ENCODE measurements around the gene NSD2.

NSD2 gene

DNA sequence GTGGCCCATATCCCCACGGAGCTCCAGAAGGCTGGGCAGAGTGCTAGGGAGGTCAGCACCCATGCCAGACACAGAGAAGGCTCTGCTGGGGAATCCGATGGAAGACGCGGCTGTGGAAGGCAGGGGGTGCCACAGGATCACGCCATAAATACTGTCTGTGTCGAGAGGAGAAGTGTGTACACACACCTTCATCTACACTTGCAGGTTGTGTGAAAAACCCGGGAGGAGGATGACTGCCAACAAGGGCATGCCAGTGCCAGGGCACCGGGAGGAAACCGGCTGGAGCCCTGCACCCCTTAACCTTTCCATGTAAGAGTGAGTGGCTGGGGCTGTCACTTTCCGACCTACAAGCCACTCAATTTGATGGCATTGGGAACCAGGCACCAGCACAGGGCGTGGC lies 46.4 kb upstream of the NSD2 start:
- Histone ChIP-seq H3K4me1 (peaks cover 15% of the 10 kb centered on the region), H2AFZ (no peak overlapping the region), H3K9ac (no peak overlapping the region), H3K9me3 (ENCODE audit: control insufficient read depth, low read length) (no peaks in the 10 kb centered on the region), H3K27me3 (ENCODE audit: control insufficient read depth, insufficient read depth, low read length) (no peaks in the 10 kb centered on the region), H3K36me3 (ENCODE audit: control insufficient read depth, insufficient read depth, low read length) (no peaks in the 10 kb centered on the region), H3K27ac (no peak overlapping the region), H3K79me2 (no peaks in the 10 kb centered on the region), H3K4me2 (ENCODE audit: low read length) (no peak overlapping the region), H3K4me3 (ENCODE audit: low read depth, low read length) (no peak overlapping the region)
- TF ChIP-seq, protein P1, sequence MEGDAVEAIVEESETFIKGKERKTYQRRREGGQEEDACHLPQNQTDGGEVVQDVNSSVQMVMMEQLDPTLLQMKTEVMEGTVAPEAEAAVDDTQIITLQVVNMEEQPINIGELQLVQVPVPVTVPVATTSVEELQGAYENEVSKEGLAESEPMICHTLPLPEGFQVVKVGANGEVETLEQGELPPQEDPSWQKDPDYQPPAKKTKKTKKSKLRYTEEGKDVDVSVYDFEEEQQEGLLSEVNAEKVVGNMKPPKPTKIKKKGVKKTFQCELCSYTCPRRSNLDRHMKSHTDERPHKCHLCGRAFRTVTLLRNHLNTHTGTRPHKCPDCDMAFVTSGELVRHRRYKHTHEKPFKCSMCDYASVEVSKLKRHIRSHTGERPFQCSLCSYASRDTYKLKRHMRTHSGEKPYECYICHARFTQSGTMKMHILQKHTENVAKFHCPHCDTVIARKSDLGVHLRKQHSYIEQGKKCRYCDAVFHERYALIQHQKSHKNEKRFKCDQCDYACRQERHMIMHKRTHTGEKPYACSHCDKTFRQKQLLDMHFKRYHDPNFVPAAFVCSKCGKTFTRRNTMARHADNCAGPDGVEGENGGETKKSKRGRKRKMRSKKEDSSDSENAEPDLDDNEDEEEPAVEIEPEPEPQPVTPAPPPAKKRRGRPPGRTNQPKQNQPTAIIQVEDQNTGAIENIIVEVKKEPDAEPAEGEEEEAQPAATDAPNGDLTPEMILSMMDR (IDR thresholded peaks at IDR 0.05) = no peak

DNA sequence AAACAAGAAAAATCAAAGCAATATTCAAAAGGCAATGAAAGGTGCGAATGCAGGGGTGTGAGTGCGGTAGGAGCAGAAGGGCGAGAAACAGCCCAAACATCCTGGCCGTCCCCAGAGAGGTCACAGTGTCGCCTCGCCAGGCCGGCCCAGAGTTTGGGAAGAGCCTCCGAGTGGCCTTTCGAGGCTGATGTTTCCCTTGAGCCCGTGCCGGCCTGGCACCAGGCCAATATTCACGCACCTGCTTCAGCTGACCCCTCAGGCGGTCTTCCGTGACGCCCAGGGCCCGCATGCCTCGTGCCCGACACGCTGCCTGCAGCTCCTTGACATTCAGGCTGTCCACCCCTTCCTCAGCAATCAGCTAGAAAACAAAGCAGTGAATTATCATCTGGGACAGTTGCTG lies 45.9 kb upstream of the NSD2 start:
- Histone ChIP-seq H3K4me1 (peaks cover 12% of the 10 kb centered on the region), H3K4me2 (ENCODE audit: low read length) (peak overlapping the region; percentile 1), H2AFZ (no peak overlapping the region), H3K79me2 (no peaks in the 10 kb centered on the region), H3K4me3 (ENCODE audit: low read depth, low read length) (no peak overlapping the region), H3K36me3 (ENCODE audit: control insufficient read depth, insufficient read depth, low read length) (no peaks in the 10 kb centered on the region), H3K27ac (no peak overlapping the region), H3K9ac (no peak overlapping the region), H3K9me3 (ENCODE audit: control insufficient read depth, low read length) (no peaks in the 10 kb centered on the region), H3K27me3 (ENCODE audit: control insufficient read depth, insufficient read depth, low read length) (no peaks in the 10 kb centered on the region)
- TF ChIP-seq, protein P1 (IDR thresholded peaks at IDR 0.05) = no peak

DNA sequence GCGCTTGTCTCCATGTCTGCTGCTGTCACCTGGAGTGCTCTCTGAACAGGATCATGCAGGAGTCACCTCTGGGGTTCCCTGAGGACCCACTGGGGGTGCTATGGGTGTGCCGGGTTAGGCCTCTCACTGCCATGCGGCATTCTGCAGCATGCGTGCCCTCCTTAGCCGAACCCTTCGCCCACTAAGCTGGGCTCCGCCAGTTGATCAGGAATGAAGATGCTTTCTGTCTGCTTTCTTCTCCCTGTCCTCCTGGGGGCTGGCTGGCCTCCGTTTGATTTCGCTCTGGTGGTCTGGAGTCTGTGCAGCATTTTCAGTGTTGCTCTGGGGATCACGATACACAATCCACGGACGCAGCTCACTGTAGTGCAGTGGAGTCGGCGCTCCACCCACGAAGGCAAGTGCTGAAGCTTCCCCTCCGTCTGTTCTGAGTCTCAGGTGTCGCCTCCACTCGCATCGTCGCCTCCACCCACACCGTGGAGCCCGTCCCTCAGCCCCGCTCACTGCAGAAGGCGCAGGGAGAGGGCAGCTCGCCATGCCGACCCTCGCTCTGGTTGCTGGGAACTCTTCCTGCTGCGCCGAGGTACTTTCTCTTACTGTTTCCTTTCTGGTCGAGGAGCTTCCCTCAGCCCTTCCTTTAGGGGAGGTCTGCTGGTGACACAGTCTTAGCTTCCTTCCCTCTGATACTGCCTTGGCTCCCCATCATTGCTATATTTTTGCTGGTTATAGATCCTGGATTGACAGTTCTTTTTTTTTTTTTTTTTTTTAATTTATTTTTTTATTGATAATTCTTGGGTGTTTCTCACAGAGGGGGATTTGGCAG lies 44.5 kb upstream of the NSD2 start:
- Histone ChIP-seq H3K9ac (no peak overlapping the region), H3K27ac (no peak overlapping the region), H3K4me2 (ENCODE audit: low read length) (no peak overlapping the region), H3K79me2 (no peaks in the 10 kb centered on the region), H3K9me3 (ENCODE audit: control insufficient read depth, low read length) (no peaks in the 10 kb centered on the region), H2AFZ (no peak overlapping the region), H3K27me3 (ENCODE audit: control insufficient read depth, insufficient read depth, low read length) (no peaks in the 10 kb centered on the region), H3K36me3 (ENCODE audit: control insufficient read depth, insufficient read depth, low read length) (no peaks in the 10 kb centered on the region), H3K4me3 (ENCODE audit: low read depth, low read length) (no peak overlapping the region), H3K4me1 (peaks cover 9% of the 10 kb centered on the region)
- TF ChIP-seq, protein P1 (IDR thresholded peaks at IDR 0.05) = no peak

DNA sequence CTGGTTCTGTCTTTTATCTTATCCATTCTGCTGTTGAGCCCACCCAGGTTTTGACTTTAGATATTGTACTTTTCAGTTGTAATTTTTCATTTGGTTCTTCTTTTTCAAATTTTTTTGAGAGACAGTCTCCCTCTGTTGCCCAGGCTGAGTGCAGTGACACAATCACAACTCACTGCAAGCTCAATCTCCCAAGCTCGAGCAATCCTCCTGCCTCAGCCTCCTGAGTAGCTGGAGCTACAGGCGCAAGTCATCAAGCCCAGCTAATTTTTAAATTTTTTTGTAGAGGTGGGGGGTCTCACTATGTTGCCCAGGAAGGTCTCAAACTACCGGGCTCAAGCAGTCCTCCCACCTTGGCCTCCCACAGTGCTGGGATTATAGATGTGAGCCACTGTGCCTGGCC lies 41.0 kb upstream of the NSD2 start:
- no peak overlapping the region for H3K9ac ChIP-seq
- no peaks in the 10 kb centered on the region for H3K9me3 ChIP-seq (ENCODE audit: control insufficient read depth, low read length)
- peaks cover 7% of the 10 kb centered on the region for H3K4me1 ChIP-seq
- H3K27ac ChIP-seq = no peak overlapping the region
- no peaks in the 10 kb centered on the region for H3K27me3 ChIP-seq (ENCODE audit: control insufficient read depth, insufficient read depth, low read length)
- no peak overlapping the region for H3K4me2 ChIP-seq (ENCODE audit: low read length)
- H2AFZ ChIP-seq = no peak overlapping the region
- H3K4me3 ChIP-seq (ENCODE audit: low read depth, low read length) = no peak overlapping the region
- no peaks in the 10 kb centered on the region for H3K79me2 ChIP-seq
- TF ChIP-seq, protein P1 (IDR thresholded peaks at IDR 0.05) = no peak
- H3K36me3 ChIP-seq (ENCODE audit: control insufficient read depth, insufficient read depth, low read length) = no peaks in the 10 kb centered on the region

Measured in parathyroid adenoma (tissue), 2 donors.